ENCODE data around the gene CRABP2.

CRABP2 gene

DNA sequence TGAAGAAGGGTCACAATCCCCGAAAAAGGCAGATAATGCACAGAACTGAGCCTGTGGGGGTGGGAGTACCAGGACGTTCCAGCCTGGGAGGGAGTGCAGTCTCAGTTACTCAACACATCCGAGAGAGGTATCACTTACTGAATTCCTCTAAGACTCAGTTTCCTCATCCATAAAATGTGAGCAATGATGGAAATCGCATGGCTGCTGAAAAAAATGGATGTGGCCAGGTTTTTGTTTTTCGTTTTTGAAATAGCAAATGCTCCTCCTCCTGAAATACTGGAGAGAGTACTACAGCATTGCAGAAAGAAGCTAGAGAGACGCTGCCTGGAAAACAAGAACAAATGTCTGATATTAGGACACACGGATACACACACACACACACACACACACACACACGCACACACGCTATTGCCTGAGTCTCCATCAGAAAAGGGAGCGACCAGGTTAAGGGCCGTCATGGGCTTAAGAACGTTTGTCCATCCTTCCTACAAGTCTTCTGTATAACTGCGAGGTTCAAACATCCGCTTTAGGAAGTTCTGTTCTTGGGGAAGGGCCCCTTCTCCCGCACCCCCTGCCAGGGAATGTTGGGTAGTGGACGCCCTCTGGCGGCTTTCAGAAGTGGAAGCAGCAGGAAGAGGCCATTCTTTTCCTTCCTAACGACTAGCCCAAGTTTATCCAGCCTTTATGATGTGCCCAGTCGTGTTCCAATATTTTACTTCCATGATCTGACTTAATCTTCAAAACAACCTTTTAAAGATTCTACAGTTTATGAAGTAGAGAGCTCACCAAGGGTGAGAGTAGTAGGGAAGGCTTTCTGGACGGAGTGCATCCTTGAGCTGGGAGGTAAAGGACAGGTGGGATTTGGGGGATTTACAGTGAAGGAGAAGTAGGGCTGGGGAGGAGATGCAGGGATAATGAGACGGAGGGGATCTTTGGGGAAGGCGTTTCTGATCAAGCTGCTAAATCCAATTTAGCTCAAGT, 27.5 kb downstream of the CRABP2 start:
- Histone ChIP-seq H3K27me3 (replicated peaks in 2 of 5; ENCODE audit: control insufficient read depth in 4 of 5, insufficient read depth in 5 of 5, low read length in 4 of 5) (peaks cover 0 to 88% (median 33%) of the 10 kb centered on the region in 5 experiments), H3K36me3 (ENCODE audit: control insufficient read depth in 4 of 4, insufficient read depth in 4 of 4, low read length in 3 of 4) (no peaks in the 10 kb centered on the region), H3K4me3 (ENCODE audit: control insufficient read depth in 1 of 7, extremely low read depth in 1 of 7, insufficient read depth in 4 of 7, low read depth in 2 of 7, low read length in 6 of 7) (peak overlapping the region in 2 of 7 experiments; percentile 20 to 24), H3K9me3 (ENCODE audit: control extremely low read depth in 1 of 5, control insufficient read depth in 4 of 5, insufficient read depth in 2 of 5, low read depth in 1 of 5, low read length in 4 of 5) (no peaks in the 10 kb centered on the region), H3K4me1 (ENCODE audit: control extremely low read depth in 1 of 4, control insufficient read depth in 4 of 4, insufficient read depth in 4 of 4, low read length in 3 of 4) (peaks cover 0 to 16% (median 12%) of the 10 kb centered on the region in 4 experiments), H3K27ac (ENCODE audit: insufficient read depth in 1 of 2, low read depth in 1 of 2, low read length in 2 of 2, poor library complexity in 1 of 2, severe bottlenecking in 2 of 2) (no peak overlapping the region)
- peak; percentile 67 to 73 (median 68) for DNase-seq
- ChIA-PET CTCF (interaction anchor here (1.0 to 24.9 kb wide), 14 partner anchors 11 to 107 kb away, joined by 3 to 393 read pairs (median 8); partner anchors contain the start of genes CRABP2, HAPLN2, ISG20L2 and METTL25B), POLR2A (no interaction called here)
- under 1% methylated on average over 14 of the region's 22 CpGs for WGBS (ENCODE audit: insufficient coverage)

DNA sequence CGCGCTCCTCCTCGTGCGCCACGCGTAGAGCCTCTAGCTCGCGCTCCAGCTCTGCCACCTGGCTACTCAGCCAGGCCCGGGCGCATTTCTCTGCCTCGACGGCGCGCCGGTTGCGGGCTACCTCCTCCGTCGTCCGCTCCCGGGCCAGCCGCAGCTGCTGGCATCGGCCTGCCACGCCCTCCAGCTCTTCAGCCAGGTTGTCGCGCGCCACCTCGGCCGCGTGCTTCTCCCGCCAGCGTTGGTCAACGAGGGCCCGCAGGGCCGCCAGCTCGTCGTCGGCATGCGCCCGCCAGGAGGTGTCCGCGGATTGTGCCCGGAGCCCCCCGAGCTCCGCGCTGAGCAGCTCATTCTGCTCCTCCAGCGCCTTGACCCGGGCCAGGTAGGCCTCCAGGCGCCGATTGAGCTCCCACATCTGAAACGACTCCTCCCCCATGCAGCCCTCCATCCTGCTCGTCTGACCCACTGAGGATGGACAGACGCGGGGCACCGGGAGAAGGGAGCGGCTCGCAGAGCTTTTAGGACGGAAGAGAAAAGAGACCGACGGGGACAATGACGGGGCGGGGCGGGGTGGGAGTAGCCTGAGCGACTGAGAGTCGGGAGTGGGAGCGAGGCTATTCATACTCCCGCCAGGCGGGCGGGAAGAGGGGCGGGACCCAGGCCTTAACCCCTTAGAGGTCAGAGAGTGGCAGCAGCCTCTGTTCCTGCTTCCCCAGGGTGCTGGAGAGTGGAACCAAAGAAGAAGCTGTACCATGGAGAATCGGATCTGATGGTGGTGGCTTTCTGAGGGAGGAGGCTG, 28.4 kb downstream of the CRABP2 start, which contains the start of gene NES:
Gene NES (minus strand): TSS at position 588 of the 796 bp plus-strand sequence. CDS start 143 bp downstream, at position 445.
- 2% methylated on average over 62 of the region's 70 CpGs for WGBS (ENCODE audit: insufficient coverage)
- peak in 1 of 3 donors; percentile 17 for DNase-seq
- Histone ChIP-seq H3K9me3 (ENCODE audit: control extremely low read depth in 1 of 5, control insufficient read depth in 4 of 5, insufficient read depth in 2 of 5, low read depth in 1 of 5, low read length in 4 of 5) (no peaks in the 10 kb centered on the region), H3K36me3 (ENCODE audit: control insufficient read depth in 4 of 4, insufficient read depth in 4 of 4, low read length in 3 of 4) (no peaks in the 10 kb centered on the region), H3K4me1 (ENCODE audit: control extremely low read depth in 1 of 4, control insufficient read depth in 4 of 4, insufficient read depth in 4 of 4, low read length in 3 of 4) (peaks cover 0 to 16% (median 12%) of the 10 kb centered on the region in 4 experiments), H3K27ac (ENCODE audit: insufficient read depth in 1 of 2, low read depth in 1 of 2, low read length in 2 of 2, poor library complexity in 1 of 2, severe bottlenecking in 2 of 2) (no peak within 1 kb of the TSS), H3K27me3 (replicated peaks in 2 of 5; ENCODE audit: control insufficient read depth in 4 of 5, insufficient read depth in 5 of 5, low read length in 4 of 5) (peaks cover 0 to 97% (median 30%) of the 10 kb centered on the region in 5 experiments), H3K4me3 (ENCODE audit: control insufficient read depth in 1 of 7, extremely low read depth in 1 of 7, insufficient read depth in 4 of 7, low read depth in 2 of 7, low read length in 6 of 7) (peak within 1 kb of the TSS in 3 of 7 experiments; percentile 4 to 24 (median 20))
- ChIA-PET POLR2A (no interaction called here), CTCF (interaction anchor here (0.8 to 24.9 kb wide), 14 partner anchors 12 to 106 kb away, joined by 3 to 393 read pairs (median 6); partner anchors contain the start of genes CRABP2, ISG20L2 and METTL25B)

DNA sequence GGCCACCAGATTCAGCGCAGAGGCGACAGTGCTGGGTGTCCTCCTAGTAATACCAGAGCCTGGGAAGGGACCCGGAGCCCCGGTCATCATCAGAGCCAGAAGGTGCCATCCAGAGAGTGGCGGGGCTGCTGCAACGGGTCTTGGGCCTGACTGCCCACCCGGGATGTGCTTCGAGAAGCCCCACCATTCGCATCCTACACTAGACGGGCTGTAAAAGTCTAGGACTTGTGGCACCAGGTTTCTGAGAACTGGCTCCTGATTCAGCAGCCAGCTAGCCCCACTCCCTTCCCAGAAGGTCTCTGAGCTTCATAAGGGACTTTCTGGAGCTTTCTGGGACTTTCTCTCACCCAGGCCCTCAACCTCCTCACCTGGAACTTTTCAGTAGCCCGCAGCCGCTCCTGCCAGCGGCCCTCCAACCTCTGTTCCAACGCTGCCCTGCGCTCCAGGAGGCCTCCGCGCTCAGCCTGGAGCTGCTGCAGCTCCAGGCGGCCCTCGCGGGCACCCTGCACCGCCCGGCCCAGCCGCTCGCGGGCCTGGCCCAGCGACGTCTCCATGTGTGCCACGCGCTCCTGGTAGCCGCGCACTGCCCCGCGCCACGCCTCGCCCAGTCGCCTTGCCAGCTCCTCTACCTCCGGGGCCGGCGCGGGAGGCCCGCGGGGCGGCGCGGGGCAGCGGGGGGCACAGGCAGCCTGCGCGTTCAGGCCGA, 29.1 kb downstream of the CRABP2 start:
- no peak overlapping the region for H3K27ac ChIP-seq (ENCODE audit: insufficient read depth in 1 of 2, low read depth in 1 of 2, low read length in 2 of 2, poor library complexity in 1 of 2, severe bottlenecking in 2 of 2)

DNA sequence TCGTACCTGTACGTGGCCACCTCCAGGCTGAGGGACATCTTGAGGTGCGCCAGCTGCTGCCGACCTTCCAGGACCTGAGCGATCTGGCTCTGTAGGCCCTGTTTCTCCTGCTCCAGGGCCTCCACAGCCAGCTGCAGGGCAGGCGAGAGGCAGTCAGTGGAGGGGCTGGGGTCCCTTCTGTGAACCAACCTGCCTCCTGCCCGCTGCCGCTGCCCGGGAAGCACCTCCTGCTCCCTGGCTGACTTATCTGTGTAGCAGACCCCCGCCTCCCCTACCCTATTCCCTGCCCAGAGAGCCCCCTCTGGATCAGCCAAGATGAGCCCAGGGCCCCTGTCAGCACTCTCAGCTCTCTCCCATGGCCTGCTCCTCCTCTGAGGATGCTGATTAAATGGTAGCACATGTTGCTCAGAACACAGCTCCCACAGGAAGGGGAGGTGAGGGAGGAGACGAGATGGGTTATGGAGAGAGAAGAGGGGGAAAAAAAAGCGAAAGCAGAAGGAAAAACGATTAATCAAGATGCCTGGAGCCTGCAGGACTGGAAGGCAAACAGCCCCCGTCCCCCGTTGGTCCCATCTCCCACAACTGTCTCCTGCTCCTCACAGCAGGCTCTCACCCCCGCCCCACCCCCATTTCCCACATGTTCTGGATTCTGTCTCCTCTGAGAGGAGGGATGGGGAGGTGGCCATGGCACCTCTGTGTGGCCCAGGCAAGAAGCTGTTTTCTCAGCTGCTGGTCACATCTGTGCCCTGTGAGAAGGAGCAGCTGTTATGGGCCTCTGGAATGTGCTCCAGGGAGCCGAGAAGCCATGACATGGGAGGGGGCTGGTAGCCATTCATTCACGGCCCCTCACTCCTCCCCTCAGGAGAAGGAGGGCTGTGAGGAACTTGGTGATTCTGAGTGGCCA, 29.9 kb downstream of the CRABP2 start:
- Histone ChIP-seq H3K27me3 (replicated peaks in 2 of 5; ENCODE audit: control insufficient read depth in 4 of 5, insufficient read depth in 5 of 5, low read length in 4 of 5) (peaks cover 0 to 91% (median 29%) of the 10 kb centered on the region in 5 experiments), H3K9me3 (ENCODE audit: control extremely low read depth in 1 of 5, control insufficient read depth in 4 of 5, insufficient read depth in 2 of 5, low read depth in 1 of 5, low read length in 4 of 5) (no peaks in the 10 kb centered on the region), H3K27ac (ENCODE audit: insufficient read depth in 1 of 2, low read depth in 1 of 2, low read length in 2 of 2, poor library complexity in 1 of 2, severe bottlenecking in 2 of 2) (no peak overlapping the region), H3K36me3 (ENCODE audit: control insufficient read depth in 4 of 4, insufficient read depth in 4 of 4, low read length in 3 of 4) (no peaks in the 10 kb centered on the region), H3K4me3 (ENCODE audit: control insufficient read depth in 1 of 7, extremely low read depth in 1 of 7, insufficient read depth in 4 of 7, low read depth in 2 of 7, low read length in 6 of 7) (no peak overlapping the region), H3K4me1 (ENCODE audit: control extremely low read depth in 1 of 4, control insufficient read depth in 4 of 4, insufficient read depth in 4 of 4, low read length in 3 of 4) (peaks cover 0 to 16% (median 12%) of the 10 kb centered on the region in 4 experiments)
- WGBS (ENCODE audit: insufficient coverage), result 75% methylated on average over 10 of the region's 18 CpGs
- DNase-seq, result no peak
- ChIA-PET CTCF (interaction anchor here (1.4 to 24.9 kb wide), 9 partner anchors 13 to 50 kb away, joined by 3 to 393 read pairs (median 17); partner anchors contain the start of genes CRABP2, ISG20L2 and METTL25B), POLR2A (interaction anchor here (0.6 to 1.1 kb wide), 3 partner anchors 15 to 282 kb away, joined by 3 to 6 read pairs (median 4); no protein-coding TSS in a partner anchor)

More for the DNA sequence above, 29.1 kb downstream of the CRABP2 start:
- Histone ChIP-seq H3K36me3 (ENCODE audit: control insufficient read depth in 4 of 4, insufficient read depth in 4 of 4, low read length in 3 of 4) (no peaks in the 10 kb centered on the region), H3K4me3 (ENCODE audit: control insufficient read depth in 1 of 7, extremely low read depth in 1 of 7, insufficient read depth in 4 of 7, low read depth in 2 of 7, low read length in 6 of 7) (peak overlapping the region in 1 of 7 experiments; percentile 4), H3K9me3 (ENCODE audit: control extremely low read depth in 1 of 5, control insufficient read depth in 4 of 5, insufficient read depth in 2 of 5, low read depth in 1 of 5, low read length in 4 of 5) (no peaks in the 10 kb centered on the region), H3K4me1 (ENCODE audit: control extremely low read depth in 1 of 4, control insufficient read depth in 4 of 4, insufficient read depth in 4 of 4, low read length in 3 of 4) (peaks cover 0 to 16% (median 12%) of the 10 kb centered on the region in 4 experiments), H3K27me3 (replicated peaks in 2 of 5; ENCODE audit: control insufficient read depth in 4 of 5, insufficient read depth in 5 of 5, low read length in 4 of 5) (peaks cover 0 to 93% (median 26%) of the 10 kb centered on the region in 5 experiments)
- DNase-seq, result no peak
- 28% methylated on average over 47 of the region's 49 CpGs for WGBS (ENCODE audit: insufficient coverage)
- ChIA-PET POLR2A (interaction anchor here (0.6 to 1.1 kb wide), 3 partner anchors 15 to 282 kb away, joined by 3 to 6 read pairs (median 4); no protein-coding TSS in a partner anchor), CTCF (interaction anchor here (0.8 to 24.9 kb wide), 10 partner anchors 13 to 59 kb away, joined by 3 to 393 read pairs (median 15); partner anchors contain the start of genes CRABP2, ISG20L2 and METTL25B)

DNA sequence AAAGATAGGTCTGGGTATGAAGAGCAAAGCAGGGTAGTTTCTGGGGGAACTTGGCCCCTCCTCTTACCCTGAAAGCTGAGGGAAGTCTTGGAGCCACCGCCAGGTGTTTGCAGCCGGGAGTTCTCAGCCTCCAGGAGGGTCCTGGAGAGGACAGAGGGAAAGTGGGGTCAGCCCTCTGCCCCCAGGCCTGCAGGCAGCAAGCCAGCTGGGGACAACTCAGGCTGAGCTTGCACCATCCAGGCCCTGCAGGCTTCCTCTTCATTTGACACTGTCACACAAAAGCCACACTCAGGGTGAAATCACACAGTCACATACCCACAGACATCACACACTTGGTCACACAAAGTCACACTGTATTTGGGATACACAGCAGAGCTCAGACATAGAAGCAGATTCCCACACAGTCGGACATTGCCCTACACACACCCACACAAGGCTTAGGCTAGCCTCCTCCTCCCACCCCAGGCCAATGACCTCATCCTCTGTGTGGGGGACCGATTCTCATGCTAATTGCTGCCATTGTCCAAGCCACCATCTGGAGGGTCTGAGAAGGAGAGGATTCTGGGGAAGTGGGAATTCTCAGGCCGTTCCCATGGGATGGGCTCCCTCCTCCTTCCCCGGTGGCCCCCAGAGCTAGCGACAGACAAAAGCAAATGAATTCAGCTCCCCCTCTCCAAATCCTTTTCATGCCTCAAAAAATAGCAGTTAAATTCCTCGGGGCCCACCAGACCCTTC, 31.8 kb downstream of the CRABP2 start:
- Histone ChIP-seq H3K27ac (ENCODE audit: insufficient read depth in 1 of 2, low read depth in 1 of 2, low read length in 2 of 2, poor library complexity in 1 of 2, severe bottlenecking in 2 of 2) (no peak overlapping the region), H3K4me1 (ENCODE audit: control extremely low read depth in 1 of 4, control insufficient read depth in 4 of 4, insufficient read depth in 4 of 4, low read length in 3 of 4) (peaks cover 0 to 16% (median 12%) of the 10 kb centered on the region in 4 experiments), H3K9me3 (ENCODE audit: control extremely low read depth in 1 of 5, control insufficient read depth in 4 of 5, insufficient read depth in 2 of 5, low read depth in 1 of 5, low read length in 4 of 5) (no peaks in the 10 kb centered on the region), H3K36me3 (ENCODE audit: control insufficient read depth in 4 of 4, insufficient read depth in 4 of 4, low read length in 3 of 4) (no peaks in the 10 kb centered on the region), H3K4me3 (ENCODE audit: control insufficient read depth in 1 of 7, extremely low read depth in 1 of 7, insufficient read depth in 4 of 7, low read depth in 2 of 7, low read length in 6 of 7) (no peak overlapping the region), H3K27me3 (replicated peaks in 2 of 5; ENCODE audit: control insufficient read depth in 4 of 5, insufficient read depth in 5 of 5, low read length in 4 of 5) (peaks cover 0 to 72% (median 24%) of the 10 kb centered on the region in 5 experiments)
- 90% methylated on average over 7 of the region's 8 CpGs for WGBS (ENCODE audit: insufficient coverage)
- DNase-seq, result peak in 2 of 3 donors; percentile 13 to 16
- ChIA-PET POLR2A (interaction anchor here (0.6 kb wide), 1 partner anchor 143 kb away, joined by 3 read pairs; the partner anchor contains the start of gene SH2D2A), CTCF (interaction anchor here (1.0 to 24.9 kb wide), 8 partner anchors 9 to 48 kb away, joined by 3 to 351 read pairs (median 3); no protein-coding TSS in a partner anchor)
